ENCODE results near the gene AUP1.

The AUP1 gene

DNA sequence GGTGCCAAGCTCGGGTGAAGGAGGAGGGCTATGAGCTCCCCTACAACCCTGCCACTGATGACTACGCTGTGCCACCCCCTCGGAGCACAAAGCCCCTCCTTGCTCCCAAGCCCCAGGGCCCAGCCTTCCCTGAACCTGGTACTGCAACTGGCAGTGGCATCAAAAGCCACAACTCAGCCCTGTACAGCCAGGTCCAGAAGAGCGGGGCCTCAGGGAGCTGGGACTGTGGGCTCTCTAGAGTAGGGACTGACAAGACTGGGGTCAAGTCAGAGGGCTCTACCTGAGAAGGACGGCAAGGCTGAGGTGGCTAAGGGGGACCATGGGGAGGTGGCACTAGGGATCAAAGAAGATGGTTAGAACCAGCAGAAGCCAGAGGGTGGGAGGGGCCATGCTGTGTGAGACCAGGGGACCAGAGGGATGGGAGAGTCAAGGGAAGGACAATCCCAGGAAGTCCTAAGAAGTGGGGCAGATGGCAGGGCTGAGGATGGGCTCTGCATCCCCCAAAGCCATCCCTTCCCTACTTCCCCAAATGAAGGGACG, 27.4 kb upstream of the AUP1 start:
- no peak for DNase-seq

DNA sequence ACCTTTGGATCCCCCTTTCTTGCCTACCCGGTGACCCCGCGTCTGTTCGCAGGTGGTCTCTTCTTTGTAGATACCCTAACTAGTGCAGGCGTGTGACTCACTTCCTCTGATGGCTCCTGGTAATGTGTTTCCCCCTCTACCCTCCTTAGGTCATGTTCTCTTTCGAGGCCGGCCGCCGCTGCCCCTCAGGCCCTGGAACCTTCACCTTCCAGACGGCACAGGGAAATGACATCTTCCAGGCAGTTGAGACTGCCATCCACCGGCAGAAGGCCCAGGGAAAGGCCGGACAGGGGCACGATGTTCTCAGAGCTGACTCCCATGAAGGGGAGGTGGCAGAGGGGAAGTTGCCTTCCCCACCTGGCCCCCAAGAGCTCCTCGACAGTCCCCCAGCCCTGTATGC, 26.7 kb upstream of the AUP1 start:
- DNase-seq, result no peak

DNA sequence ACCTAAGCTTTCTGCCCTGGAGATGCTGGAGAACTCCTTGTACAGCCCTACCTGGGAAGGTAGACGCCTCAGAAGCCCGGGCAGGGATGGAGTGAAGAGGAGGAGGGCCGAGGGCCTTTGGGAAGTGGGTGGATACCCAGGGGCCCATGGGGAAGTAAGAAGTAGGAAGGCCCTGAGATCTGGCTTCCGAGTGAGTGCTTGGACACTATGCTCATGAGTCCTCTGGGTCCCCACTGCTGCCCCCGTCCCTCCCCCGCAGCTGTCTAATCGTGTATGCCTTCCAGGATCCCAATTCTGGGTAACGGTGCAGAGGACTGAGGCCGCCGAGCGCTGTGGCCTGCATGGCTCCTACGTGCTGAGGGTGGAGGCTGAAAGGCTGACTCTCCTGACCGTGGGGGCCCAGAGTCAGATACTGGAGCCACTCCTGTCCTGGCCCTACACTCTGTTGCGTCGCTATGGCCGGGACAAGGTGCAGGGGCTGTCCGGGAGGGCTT, 26.2 kb upstream of the AUP1 start:
- no peak for DNase-seq

DNA sequence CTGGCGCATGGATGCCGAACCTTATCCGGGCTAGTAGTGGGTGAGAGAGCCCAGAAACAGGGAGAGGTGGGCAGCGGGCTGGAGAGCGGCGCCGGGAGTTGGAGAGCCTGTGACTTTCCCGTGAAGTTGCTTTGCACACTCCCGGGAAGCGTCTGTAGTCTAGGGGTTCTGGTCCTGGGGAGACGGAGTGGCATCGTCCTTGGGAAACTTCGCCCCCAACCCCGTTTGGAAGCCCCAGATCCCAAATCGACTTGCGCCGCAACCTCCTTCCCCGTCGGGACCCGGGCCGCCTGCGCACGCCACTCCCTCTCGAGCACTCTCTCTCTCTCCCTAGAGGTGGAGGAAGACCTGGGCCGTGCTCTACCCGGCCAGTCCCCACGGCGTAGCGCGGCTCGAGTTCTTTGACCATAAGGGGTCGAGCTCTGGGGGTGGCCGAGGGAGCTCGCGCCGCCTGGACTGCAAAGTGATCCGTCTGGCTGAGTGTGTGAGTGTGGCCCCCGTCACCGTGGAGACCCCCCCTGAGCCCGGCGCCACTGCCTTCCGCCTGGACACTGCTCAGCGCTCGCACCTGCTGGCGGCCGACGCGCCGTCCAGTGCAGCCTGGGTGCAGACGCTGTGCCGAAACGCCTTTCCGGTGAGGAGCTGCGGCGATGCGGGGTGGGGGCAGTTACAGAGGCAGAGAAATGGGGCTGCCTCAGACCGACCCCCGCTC, 25.5 kb upstream of the AUP1 start:
- no peak for DNase-seq

DNA sequence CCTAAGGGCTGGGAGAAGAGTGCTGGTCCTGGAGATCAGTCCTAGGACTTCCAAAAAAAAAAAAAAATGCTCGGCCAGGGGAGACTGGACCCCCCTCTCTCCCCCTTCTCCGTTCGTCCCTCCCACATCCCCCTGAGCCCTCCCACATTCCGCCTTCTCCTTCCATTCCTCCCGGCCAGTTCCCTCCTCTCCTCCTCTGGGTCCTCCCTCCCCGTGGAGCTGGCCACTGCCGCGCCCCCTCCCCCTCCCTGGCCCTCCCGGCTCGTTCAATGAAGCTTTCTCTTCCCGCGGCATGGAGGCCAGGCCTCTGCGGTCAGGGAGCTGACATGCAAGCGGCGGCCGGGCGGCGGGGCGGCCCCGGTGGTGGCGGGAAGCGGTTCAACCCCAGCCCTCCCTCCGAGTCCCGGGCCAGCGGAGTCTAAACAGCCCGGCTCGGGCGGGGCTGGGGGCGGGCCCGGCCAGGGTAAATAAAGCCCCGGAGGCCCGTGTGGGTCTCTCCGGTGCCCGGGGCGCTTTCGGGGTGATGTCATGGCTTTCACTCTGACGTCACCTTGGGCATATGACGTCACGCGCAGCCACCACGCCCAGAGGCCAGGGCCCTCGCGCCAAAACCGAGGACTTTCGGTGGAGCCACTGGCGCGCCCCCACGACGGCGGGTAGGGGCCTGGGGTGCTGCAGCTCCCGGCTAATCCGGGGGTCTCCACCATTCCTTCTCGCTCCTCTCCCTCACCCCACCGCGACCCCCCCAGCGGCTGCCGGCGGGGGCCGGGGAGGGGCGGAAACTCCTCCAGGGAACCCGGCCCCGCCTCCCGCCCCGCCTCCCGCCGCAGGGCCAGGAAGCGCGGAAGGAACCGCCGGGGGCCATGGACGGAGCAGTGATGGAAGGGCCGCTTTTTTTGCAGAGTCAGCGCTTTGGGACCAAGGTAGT, 24.6 kb upstream of the AUP1 start, which contains the start of the genes DOK1 and LOXL3:
Gene DOK1 (plus strand): TSS at position 829 of the 928 bp plus-strand sequence. CDS start 35 bp downstream, at position 864.
Gene LOXL3 (minus strand): TSS at position 51 of the 928 bp plus-strand sequence. CDS start 1,308 bp downstream, outside the sequence.
- DNase-seq, result peak; percentile 95

DNA sequence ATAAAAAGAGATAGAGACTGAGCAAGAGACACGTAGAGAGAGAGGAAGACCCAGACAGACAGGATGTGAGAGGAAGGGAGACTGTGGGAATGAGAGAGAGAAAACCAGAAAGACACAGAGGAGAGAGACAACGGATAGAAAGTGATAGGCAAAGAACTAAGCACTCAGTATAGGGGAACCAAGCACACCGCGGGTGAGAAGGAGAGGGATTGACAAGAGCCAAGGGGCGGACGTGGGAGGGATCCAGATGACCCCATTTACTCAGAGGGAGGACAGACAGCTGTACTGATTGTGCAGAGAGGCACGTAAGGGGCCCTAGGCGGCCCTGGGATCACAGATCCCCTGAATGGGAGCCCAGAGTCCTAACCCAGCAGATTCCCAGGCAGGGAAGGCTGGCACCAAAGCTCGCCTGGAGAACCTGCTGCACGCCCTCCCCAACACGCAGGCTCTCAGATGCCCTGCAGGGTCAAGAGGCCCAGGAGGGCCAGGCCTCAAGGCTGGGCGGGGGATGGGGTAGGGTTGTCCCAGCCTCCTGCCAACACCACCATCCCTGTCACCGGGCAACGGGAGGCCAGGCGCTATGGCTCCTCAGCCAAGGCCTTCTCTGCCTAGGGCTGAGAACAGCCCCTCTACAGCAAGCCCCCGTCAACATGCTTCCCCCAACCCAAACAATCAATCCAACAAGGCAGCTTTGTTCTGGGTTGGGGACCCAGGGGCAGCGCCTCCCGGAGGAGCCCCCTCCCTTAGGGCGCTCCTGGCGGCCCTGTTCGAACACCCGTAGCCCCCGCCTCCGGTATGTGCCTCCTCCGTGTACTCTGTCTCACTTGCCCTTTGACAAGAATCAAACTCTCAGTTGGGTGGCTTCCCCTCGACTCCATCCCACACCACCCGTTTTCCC, 23.7 kb upstream of the AUP1 start:
- DNase-seq, result peak; percentile 27

DNA sequence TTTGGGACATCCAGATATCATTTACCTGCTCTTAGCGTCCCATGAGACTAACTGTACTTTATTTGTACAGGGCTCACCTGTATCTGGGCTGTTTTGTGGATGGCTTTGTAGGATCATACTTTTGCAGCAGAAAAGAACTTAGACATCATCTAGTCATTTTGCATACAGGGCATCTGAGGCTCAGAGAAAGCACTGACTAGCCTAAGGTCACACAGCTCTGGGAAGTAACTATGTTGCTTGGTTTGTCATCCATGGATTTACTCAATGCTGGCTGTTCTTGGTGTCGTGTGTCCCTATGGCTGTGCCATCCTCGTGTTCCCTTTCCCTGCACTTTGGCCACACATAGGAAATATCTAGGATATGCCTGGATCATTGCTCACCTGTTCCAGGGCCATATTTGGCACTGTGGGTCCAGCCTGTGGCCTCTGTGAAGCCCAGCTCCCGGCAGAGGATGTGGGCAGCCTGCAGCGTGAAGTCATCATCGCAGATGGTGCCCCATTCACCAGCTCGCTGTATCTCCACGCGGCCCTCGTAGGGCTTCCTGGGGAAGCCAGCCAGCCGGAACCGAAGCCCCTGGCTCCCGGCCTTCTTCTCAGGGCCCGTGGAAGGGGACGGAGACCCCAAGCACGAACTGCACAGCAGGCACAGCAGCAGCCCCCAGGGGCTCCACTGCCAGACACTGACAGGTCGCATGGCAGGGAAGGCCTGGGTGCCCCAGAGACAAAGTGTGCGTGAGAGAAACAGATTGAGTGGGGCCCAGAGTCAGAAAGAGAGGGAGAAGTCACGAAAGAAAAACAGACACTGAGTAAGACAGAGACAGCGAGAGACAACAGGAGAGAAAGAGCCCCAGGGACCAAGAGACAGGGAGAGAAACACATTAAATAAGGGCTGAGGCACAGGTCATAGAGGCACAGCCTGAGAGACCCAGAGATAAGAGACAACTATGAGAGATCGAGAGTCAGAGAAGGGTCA, 22.7 kb upstream of the AUP1 start:
- peak; percentile 19 for DNase-seq

DNA sequence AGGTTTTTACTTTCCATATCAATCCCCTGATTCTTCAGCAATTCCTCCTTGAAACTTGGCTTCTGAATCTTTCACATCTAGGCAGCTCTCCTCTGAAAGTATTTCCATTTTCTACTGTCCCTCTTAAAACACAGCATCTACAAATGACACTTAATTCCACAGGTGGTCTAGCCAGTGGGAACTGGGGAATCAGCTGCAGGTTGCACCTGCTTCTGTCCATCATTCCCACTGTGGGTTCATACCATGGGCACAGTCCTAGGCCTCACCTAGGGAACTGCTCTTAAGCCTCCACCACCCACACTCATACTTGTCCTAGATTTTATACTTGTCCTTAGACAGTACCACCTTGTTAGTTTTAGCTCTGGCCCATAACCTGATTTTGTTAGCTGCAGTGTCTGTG, 22.0 kb upstream of the AUP1 start:
- no peak for DNase-seq

DNA sequence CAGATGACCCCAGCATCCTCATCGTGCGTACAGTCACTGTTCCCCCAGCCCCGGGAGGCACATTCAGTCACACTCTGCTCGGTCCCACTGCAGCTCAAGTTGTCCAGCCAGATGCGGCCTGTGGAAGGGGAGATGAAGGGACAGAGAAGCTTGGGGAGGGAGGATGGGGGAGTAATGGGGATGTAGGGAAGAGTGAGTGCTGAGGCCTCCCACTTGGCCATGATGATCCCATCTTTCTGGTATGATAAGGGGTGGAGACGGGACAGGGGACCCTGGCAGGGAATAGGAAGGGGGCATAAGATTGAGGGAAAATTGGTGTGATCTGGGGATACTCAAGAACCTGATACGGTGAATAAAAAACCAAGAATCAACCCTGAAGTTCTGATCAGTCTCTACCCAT, 20.7 kb upstream of the AUP1 start:
- peak; percentile 25 for DNase-seq

DNA sequence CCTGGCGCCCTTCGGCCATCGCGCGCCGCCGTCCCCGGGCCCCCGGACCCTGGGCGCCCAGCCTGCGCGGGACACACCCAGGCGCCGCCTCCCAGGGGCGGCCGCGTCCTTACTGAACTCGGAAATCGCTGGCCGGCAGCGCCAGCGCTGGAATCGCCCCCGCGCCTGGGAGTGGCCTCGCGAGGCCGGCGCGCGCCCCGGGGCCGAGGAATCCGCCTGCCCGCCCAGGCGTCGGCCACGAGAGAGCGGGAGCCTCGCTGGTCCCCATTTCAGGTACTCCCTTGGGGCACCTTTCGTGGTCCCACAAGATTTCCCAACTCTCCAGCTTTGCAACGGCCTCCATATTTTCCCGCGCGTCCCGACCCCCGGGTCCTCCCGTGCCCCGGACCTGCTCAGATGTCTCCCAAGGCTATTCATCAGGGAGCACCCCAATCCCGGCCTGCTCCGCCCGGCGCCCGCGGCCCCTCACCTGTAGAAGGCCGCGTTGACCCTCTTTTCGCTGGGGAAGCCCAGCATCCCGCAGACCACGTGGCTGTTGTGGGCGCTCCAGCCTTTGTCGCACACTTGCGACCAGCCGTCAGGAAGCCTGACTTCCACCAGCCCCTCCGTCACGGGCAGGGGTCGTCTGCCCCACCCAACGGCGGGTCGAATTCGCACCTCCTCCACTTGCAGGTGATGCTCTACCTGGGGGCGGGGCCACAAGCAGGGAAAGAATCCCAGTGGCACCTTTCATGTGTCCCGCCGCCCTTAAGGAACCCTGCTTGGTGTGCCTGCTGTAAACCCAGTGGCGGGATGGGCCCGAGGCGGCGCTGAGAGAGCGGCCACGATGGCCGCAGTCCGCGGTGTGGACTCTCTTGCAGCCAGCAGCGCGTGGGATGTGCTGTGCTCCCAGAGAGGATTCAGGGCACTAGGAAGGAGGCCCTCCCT, 19.7 kb upstream of the AUP1 start:
- peak; percentile 49 for DNase-seq

DNA sequence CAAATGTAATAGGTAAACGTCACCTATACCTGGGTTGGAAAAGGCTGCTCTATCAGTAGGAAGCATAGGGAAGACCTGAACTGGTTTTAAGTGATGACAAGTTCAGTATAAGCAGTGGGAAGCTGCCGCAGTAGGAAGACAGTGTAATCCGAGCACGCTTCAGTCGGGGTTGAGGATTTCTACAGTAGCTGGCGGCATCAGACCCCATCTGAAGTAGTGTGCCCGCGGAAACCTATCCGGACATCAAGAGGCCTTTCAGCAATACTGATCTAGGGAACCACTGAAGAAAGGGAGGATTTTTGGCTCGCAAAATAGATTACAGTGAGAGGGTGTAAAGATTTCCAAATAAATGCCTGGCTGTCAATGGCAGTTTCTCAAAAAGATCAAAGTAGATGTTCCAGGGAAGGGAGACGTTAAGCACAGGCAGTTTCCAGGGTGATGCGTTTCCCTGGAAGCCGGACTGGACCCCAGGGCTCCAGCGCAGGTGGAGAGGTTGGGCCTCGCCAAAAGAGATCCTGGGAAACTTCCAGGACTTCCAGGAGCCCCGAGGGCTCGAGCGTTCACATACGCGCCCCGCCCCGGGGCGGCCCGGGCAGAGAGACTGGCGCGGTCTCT, 18.9 kb upstream of the AUP1 start:
- no peak for DNase-seq

DNA sequence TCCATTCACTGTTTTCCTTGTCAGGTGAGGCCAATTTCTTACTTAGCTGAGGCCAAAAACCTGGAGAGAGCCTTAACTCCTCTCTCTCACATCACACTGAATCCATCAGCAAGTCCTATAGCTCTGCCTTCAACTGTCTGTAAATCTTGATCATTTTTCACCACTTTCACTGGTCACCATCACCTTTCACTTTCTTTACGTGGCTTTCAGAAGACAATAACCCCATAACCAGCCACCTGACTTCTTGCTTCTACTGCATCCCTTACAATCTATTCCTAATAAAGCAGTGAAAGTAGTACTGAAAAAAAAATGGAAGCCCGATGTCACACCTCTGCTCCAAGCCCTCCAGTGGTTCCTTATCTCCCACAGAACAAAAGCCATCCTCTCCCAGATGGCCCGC, 16.5 kb upstream of the AUP1 start:
- no peak for DNase-seq

DNA sequence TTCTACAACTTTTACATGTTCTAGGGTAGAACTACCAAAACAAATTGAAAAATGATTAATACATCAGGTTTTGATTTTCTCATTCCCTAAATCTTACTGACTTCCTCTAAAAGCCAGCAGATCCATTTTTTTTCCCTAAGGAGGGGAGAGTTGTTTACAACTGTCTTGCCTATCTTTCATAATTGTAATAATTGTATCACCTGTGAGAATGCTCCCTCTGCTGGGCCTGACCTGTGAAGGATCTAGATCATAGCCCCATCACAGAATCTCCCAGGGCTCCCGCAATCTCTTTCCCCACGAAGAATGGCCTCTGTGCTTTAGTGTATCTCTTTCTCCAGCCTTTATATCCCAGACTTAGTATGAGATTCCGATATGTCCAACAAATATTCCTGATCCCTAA, 15.1 kb upstream of the AUP1 start:
- DNase-seq, result no peak

DNA sequence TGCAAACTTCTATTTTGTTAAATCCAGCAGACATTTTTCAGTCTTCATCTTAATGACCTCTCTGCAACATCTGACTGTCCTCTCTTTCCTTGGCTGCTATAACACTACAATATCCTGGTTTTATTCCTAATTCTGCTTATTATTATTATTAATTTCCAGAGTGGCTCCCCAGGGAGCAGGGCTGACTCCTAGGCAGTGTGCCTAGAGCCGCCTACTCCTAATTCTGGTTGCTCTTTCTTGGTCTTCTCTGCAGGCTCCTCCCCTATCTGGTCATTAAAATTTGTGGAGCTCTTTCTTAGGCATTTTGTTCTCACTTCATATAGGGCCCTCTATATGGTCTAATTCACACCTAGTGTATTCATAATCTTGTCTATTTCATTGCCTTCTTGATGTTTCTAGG, 13.5 kb upstream of the AUP1 start:
- no peak for DNase-seq

DNA sequence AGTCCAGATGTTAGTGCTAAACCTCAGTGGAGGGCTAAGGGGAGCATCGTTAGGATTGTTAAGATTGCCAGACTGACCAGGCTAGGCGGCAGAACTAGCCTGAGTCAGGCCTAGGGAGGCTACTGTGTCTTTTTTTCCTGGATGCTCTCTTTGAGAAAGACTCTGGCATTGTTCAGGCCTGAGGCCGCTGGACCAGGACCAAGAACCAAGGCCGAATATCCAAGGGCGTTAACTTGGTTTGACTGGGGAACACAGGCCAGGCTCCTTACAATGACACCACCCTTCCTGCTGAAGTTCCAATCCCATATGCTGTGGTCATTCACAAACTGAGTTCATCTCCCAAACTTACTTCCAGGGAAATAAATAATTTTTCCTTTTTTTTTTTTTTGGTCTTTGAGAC, 10.8 kb upstream of the AUP1 start:
- DNase-seq, result no peak

DNA sequence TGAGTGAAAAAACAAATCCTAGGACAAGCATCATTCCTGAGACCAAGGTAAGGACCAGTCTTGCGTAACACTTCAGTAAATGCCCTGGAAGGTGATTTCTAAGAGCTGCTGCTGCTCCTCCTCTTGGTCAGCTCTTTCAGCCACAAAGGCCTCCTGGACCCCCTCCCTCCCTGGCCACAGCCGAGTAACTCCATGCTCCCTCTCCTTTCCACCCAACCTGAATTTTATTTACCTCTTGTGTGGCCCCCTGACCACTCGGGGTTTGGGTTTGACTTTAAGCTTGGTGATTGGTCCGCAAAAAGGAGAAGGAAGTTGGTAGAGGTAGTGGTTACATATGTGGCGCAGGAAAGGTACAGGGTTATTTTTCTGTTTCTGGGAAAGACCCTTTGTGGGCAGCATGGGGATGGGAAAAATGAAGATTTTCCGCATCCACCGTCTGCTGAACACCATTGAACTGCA, 9.4 kb upstream of the AUP1 start:
- DNase-seq, result no peak

DNA sequence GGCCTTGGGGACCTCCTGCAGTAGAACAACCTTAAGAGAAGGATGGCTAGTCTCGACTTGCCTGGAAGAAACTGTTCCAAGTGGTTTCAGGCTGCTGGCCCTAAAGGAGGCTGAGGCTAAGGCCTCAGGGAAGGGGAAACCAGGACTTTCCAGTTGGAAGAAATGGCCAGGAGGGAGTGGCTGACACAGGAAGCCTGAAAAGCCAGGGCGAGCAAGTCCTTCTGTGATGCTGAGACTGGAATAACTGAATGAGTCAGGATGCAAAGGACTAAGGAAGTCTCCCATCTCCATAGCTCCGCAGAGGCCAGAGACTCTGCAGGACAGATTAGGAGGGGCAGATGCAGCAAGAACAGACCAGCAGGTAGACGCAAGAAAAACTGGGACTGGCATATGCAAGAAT, 7.6 kb upstream of the AUP1 start:
- DNase-seq, result no peak

DNA sequence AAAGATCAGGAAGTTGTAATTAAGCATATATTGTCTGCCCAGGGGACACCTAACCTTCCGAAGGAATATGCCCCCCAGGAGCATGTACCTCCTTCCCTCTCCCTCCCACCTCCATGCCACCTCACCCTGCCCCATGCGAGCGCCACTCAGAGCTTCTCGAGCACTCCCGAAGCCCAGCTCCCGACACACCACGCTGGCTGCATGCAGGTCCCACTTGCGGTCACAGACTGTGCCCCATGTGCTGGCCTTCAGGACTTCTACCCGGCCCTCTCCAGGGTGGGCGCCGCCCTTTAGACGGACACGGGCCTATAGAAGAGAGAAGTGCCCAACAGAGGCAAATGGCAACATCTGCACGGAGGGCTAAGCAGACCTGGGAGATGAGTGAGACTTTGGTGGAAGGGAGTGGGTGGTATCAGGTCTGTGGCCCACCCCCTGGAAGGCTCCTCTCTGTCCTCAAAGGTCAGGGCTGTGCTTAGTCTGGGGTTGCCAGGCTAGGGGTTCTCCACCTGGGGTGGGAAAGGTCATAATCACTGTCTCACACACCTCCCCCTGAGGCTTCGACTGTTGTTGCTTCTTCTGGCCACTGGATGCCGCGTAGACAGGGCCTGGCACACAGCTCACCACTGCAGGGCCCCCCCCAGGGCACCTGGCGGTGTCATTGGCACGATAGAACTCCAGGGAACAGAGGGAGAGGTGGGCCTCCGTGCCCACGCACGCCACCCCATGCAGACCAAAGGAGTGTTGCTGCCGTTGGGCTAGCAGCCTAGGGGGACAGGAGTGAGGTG, 6.9 kb upstream of the AUP1 start:
- DNase-seq, result no peak

Data from fibroblast of skin of scalp (primary cell).